Breast epithelium (tissue), 3 donors: ENCODE results near the gene ASB2.

Experiments
- POLR2A ChIP-seq: fragments of 450-650 bp; IDR thresholded peaks from one replicate; pipeline ENCODE4 v1.6.1; 2016; ENCODE audit warnings: antibody characterized with exemption, mild to moderate bottlenecking, moderate library complexity
- TF ChIP-seq, protein P1 (sequence below), 3 donors: fragments of 450-650 bp; IDR thresholded peaks; one replicate each; pipeline ENCODE4 v1.5.1; 2016 to 2017; ENCODE audit warnings: antibody characterized with exemption in 3 of 3, mild to moderate bottlenecking in 3 of 3, moderate library complexity in 3 of 3

DNA sequence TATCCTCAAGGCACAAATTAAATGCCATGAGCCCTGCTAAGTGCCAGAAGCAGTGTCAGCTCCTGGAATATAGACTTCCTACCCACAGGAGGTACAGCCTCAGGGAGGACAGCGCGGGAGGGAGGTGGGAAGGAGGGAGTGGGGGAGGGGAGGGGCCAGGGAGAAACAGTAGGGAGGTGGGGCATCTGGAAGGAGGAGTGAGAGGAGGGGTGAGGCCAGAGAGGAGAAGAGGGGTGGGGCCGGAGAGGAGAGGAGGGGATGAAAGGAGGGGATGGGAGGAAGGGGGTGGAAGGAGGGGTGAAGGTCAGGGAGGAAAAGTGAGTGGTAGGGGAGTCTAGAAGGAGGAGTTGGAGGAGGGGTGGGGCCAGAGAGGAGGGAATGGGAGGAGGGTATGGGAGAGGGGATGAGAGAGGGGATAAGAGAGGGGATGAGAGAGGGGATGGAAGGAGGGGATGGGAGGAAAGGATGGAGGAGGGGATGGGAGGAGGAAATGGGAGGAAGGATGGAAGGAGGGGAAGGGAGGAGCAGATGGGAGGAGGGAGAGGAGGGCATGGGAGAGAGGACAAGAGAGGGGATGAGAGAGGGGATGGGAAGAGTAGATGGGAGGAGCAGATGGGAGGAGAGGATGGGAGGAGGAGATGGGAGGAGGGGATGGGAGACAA is 11.6 kb upstream of the ASB2 start:
- TF ChIP-seq, protein P1, sequence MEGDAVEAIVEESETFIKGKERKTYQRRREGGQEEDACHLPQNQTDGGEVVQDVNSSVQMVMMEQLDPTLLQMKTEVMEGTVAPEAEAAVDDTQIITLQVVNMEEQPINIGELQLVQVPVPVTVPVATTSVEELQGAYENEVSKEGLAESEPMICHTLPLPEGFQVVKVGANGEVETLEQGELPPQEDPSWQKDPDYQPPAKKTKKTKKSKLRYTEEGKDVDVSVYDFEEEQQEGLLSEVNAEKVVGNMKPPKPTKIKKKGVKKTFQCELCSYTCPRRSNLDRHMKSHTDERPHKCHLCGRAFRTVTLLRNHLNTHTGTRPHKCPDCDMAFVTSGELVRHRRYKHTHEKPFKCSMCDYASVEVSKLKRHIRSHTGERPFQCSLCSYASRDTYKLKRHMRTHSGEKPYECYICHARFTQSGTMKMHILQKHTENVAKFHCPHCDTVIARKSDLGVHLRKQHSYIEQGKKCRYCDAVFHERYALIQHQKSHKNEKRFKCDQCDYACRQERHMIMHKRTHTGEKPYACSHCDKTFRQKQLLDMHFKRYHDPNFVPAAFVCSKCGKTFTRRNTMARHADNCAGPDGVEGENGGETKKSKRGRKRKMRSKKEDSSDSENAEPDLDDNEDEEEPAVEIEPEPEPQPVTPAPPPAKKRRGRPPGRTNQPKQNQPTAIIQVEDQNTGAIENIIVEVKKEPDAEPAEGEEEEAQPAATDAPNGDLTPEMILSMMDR (IDR thresholded peaks at IDR 0.05): no peak
- TF ChIP-seq POLR2A: no peak
